ENCODE data around the gene SERGEF.

DNA sequence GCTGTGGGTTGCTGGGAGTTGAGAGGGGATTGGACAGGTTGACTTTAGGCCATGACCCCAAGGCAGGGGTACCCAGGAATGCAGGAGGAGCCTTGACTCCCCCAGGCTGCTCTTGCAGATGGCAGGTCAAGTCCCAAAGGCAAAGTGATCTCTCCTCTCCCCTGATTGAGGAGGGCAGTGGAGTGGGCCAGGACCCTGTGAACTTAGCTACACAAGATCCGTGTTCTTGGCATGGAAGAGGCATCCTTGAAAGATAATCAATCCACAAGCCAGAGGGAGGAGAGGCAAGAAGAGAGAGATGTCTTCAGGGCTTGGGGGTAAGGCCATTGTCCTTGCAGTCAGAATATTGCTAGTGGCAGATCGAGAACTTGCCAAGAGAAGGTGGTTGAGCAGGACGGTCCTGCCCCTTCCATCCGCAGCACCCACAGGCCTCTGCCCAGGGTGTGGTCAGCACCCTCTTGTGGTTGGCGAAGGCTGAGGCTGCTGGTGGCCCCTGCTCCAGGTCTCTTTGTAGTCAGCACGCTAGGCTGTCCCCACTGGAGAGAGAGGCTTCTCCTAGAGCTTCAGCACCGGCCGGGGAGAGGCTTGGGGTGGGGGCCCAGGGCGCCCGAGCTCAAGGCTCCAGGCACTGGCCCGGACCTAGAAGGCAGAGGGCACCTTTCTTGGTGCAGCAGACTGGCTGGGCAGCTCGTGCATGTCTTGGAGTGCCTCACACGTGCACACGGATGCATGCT lies 232.8 kb downstream of the SERGEF start:
- TF ChIP-seq POLR2A (IDR thresholded peaks at IDR 0.05; ENCODE audit: low read length) (no peak), REST (IDR thresholded peaks at IDR 0.05) (no peak), FOSL2 (IDR thresholded peaks at IDR 0.05) (no peak), FOSL2 (CRISPR knock-in tag; IDR thresholded peaks at IDR 0.05) (no peak), USF2 (IDR thresholded peaks at IDR 0.05) (no peak), KDM1A (IDR thresholded peaks at IDR 0.05; ENCODE audit: low read depth) (no peak), CHD4 (IDR thresholded peaks at IDR 0.05; ENCODE audit: borderline replicate concordance) (no peak), HOXA7 (CRISPR knock-in tag; IDR thresholded peaks at IDR 0.05) (no peak), CBX2 (IDR thresholded peaks at IDR 0.05; ENCODE audit: borderline replicate concordance, low read depth) (no peak), JUN (IDR thresholded peaks at IDR 0.05) (no peak), CHD2 (IDR thresholded peaks at IDR 0.05; ENCODE audit: low read length, partially characterized antibody) (no peak), EHMT2 (IDR thresholded peaks at IDR 0.05; ENCODE audit: low read depth) (no peak)
- TF ChIP-seq, protein P1, sequence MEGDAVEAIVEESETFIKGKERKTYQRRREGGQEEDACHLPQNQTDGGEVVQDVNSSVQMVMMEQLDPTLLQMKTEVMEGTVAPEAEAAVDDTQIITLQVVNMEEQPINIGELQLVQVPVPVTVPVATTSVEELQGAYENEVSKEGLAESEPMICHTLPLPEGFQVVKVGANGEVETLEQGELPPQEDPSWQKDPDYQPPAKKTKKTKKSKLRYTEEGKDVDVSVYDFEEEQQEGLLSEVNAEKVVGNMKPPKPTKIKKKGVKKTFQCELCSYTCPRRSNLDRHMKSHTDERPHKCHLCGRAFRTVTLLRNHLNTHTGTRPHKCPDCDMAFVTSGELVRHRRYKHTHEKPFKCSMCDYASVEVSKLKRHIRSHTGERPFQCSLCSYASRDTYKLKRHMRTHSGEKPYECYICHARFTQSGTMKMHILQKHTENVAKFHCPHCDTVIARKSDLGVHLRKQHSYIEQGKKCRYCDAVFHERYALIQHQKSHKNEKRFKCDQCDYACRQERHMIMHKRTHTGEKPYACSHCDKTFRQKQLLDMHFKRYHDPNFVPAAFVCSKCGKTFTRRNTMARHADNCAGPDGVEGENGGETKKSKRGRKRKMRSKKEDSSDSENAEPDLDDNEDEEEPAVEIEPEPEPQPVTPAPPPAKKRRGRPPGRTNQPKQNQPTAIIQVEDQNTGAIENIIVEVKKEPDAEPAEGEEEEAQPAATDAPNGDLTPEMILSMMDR (IDR thresholded peaks at IDR 0.05), result no peak
- TF ChIP-seq, protein P2, sequence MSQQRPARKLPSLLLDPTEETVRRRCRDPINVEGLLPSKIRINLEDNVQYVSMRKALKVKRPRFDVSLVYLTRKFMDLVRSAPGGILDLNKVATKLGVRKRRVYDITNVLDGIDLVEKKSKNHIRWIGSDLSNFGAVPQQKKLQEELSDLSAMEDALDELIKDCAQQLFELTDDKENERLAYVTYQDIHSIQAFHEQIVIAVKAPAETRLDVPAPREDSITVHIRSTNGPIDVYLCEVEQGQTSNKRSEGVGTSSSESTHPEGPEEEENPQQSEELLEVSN (IDR thresholded peaks at IDR 0.05; ENCODE audit: borderline replicate concordance, low read depth), result no peak

Data from A549 (cell line).